ENCODE data around the gene MYH10.

Gene MYH10

DNA sequence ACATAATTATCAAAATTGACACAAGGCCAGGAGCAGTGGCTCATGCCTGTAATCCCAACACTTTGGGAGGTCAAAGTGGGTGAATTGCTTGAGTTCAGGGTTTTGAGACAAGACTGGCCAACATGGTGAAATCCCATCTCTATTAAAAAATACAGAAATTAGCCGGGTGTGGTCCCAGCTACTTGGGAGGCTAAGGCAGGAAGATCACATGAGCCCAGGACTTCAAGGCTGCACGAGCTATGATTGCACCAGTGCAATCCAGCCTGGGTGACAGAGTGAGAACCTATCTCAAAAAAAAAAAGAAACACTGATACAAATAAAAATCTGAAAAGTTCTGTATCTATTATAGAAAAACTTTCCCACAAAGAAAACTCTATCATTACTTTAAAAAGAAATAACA is 15.5 kb downstream of the MYH10 start:
- DNase-seq (ENCODE audit: insufficient read length, low spot score) (no peak), FAIRE-seq (no peak)
- TF ChIP-seq PAX5 (IDR thresholded peaks at IDR 0.05; ENCODE audit: insufficient read depth, low read length, severe bottlenecking) (no peak), TAF1 (IDR thresholded peaks at IDR 0.05; ENCODE audit: low read depth, low read length) (no peak), POLR2AphosphoS5 (IDR thresholded peaks at IDR 0.05; ENCODE audit: low read depth, low read length) (no peak), POLR2A (IDR thresholded peaks at IDR 0.05; ENCODE audit: low read depth, low read length) (no peak), POU2F2 (IDR thresholded peaks at IDR 0.05; ENCODE audit: low read depth, low read length) (no peak), SPI1 (IDR thresholded peaks at IDR 0.05; ENCODE audit: low read depth, low read length) (no peak)

DNA sequence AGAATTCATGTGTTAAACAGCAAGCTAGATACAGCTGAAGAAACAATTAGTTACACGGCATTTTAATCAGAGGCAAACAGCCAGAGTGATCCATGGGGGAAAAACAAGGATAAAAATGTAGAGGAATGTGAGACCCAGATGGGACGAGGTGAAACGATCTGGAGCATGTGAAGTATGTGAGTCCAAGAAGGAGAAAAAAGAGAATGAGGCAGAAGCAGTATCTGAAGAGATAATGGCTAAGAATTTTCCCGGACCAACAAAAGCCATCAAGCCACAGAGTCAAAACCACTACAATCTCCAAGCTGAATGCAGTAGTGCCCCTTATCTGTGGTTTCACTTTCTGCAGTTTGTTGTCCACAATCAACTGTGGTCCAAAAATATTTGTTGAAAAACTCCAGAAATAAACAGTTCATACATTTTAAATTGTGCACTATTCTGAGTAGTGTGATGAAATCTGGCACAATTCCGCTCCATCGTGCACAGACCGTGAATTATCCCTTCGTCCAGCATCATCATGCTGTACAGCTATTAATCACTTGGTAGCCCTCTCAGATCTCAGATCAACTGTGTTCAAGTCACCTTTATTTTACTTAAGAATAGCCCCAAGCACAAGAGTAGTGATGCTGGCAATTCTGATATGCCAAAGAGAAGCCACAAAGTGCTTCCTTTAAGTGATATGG is 18.8 kb downstream of the MYH10 start:
- DNase-seq (ENCODE audit: insufficient read length, low spot score) = no peak
- peak; percentile 50 for FAIRE-seq
- TF ChIP-seq POU2F2 (IDR thresholded peaks at IDR 0.05; ENCODE audit: low read depth, low read length) = no peak
- no peak for TF ChIP-seq TAF1 (IDR thresholded peaks at IDR 0.05; ENCODE audit: low read depth, low read length)
- TF ChIP-seq POLR2AphosphoS5 (IDR thresholded peaks at IDR 0.05; ENCODE audit: low read depth, low read length) = no peak
- TF ChIP-seq SPI1 (IDR thresholded peaks at IDR 0.05; ENCODE audit: low read depth, low read length) = no peak
- no peak for TF ChIP-seq POLR2A (IDR thresholded peaks at IDR 0.05; ENCODE audit: low read depth, low read length)
- TF ChIP-seq PAX5 (IDR thresholded peaks at IDR 0.05; ENCODE audit: insufficient read depth, low read length, severe bottlenecking) = no peak

DNA sequence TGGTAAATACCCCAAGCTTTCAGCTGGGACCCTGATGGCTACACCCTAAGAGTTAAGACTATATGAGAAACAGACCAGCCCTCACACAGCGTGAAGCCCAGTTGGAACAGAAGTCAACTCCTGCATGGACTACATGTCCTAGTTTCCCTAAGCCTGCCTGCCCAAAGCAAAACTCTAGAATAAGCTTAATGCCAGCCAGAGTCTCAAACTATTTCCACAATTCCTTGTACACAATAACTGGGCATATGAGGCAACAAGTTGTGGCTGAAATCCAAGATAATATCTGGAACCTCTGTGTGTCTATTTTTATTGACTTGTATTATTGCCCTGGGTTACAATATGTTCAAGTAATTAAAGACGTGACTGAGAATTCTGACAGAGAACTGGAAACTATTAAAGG is 19.4 kb downstream of the MYH10 start:
- no peak for DNase-seq (ENCODE audit: insufficient read length, low spot score)
- TF ChIP-seq PAX5 (IDR thresholded peaks at IDR 0.05; ENCODE audit: insufficient read depth, low read length, severe bottlenecking) = no peak
- no peak for TF ChIP-seq POLR2AphosphoS5 (IDR thresholded peaks at IDR 0.05; ENCODE audit: low read depth, low read length)
- TF ChIP-seq TAF1 (IDR thresholded peaks at IDR 0.05; ENCODE audit: low read depth, low read length) = no peak
- TF ChIP-seq SPI1 (IDR thresholded peaks at IDR 0.05; ENCODE audit: low read depth, low read length) = no peak
- TF ChIP-seq POLR2A (IDR thresholded peaks at IDR 0.05; ENCODE audit: low read depth, low read length) = no peak
- no peak for TF ChIP-seq POU2F2 (IDR thresholded peaks at IDR 0.05; ENCODE audit: low read depth, low read length)
- no peak for FAIRE-seq

DNA sequence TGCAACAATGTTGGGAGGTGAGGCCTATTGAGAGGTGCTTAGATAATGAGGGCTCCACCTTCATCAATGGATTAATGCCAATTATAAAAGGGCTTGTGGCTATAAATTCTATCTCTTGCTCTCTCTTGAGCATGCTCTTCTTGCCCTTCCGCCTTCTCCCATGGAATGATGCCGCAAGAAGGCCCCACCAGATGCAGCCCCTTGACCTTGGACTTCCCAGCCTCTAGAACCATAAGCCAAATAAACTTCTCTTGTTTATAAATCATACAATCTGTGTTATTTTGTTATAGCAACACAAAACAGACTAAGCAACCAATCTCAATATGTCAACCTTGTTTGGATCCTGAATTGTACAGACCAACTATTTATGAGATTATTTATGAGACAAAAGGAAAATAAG is 20.0 kb downstream of the MYH10 start:
- TF ChIP-seq POLR2AphosphoS5 (IDR thresholded peaks at IDR 0.05; ENCODE audit: low read depth, low read length) (no peak), TAF1 (IDR thresholded peaks at IDR 0.05; ENCODE audit: low read depth, low read length) (no peak), POU2F2 (IDR thresholded peaks at IDR 0.05; ENCODE audit: low read depth, low read length) (no peak), SPI1 (IDR thresholded peaks at IDR 0.05; ENCODE audit: low read depth, low read length) (no peak), POLR2A (IDR thresholded peaks at IDR 0.05; ENCODE audit: low read depth, low read length) (no peak), PAX5 (IDR thresholded peaks at IDR 0.05; ENCODE audit: insufficient read depth, low read length, severe bottlenecking) (no peak)
- DNase-seq (ENCODE audit: insufficient read length, low spot score) = no peak
- no peak for FAIRE-seq

DNA sequence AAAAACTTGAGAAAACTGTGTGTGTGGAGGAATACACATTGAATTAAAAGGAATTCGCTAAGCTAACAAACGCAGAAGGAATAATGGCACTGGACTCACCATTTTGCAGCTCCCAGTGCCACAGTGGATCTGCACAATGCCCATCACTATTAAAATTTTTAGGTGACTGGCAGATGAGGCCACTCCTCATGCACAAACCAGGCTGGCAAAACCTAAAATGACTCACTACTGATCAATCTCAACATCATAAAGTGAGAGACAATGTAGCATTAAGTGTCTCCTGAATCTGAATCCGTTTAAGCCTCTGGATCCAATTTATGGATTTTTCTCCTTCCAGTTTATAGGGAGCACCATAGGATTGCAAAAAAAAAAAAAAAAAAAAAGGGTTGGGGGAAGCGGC is 20.6 kb downstream of the MYH10 start:
- FAIRE-seq (no peak), DNase-seq (ENCODE audit: insufficient read length, low spot score) (no peak)
- TF ChIP-seq POLR2A (IDR thresholded peaks at IDR 0.05; ENCODE audit: low read depth, low read length) = no peak
- TF ChIP-seq POLR2AphosphoS5 (IDR thresholded peaks at IDR 0.05; ENCODE audit: low read depth, low read length) = no peak
- no peak for TF ChIP-seq PAX5 (IDR thresholded peaks at IDR 0.05; ENCODE audit: insufficient read depth, low read length, severe bottlenecking)
- no peak for TF ChIP-seq POU2F2 (IDR thresholded peaks at IDR 0.05; ENCODE audit: low read depth, low read length)
- TF ChIP-seq TAF1 (IDR thresholded peaks at IDR 0.05; ENCODE audit: low read depth, low read length) = no peak
- TF ChIP-seq SPI1 (IDR thresholded peaks at IDR 0.05; ENCODE audit: low read depth, low read length) = no peak

DNA sequence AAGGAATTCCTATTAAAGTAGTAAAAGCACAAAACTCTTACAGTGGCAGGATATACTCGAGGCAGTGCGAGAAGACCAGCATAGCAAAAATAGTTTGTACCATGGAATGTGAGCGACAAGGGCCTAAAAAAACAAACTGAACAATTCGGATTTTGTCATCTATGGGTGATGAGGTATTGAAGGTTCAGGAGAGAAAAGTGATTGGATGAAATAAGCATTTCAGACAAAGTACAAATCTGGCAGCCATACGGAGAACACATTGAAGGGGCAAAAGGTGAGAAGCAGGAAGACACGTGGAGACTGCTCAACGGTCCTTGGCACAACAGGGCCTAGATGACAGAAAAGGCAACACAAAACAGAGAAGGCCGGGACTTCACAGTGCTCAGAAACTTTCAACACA is 22.5 kb downstream of the MYH10 start:
- FAIRE-seq (no peak), DNase-seq (ENCODE audit: insufficient read length, low spot score) (no peak)
- no peak for TF ChIP-seq SPI1 (IDR thresholded peaks at IDR 0.05; ENCODE audit: low read depth, low read length)
- TF ChIP-seq TAF1 (IDR thresholded peaks at IDR 0.05; ENCODE audit: low read depth, low read length) = no peak
- TF ChIP-seq POLR2AphosphoS5 (IDR thresholded peaks at IDR 0.05; ENCODE audit: low read depth, low read length) = no peak
- TF ChIP-seq POLR2A (IDR thresholded peaks at IDR 0.05; ENCODE audit: low read depth, low read length) = no peak
- TF ChIP-seq POU2F2 (IDR thresholded peaks at IDR 0.05; ENCODE audit: low read depth, low read length) = no peak
- TF ChIP-seq PAX5 (IDR thresholded peaks at IDR 0.05; ENCODE audit: insufficient read depth, low read length, severe bottlenecking) = no peak

DNA sequence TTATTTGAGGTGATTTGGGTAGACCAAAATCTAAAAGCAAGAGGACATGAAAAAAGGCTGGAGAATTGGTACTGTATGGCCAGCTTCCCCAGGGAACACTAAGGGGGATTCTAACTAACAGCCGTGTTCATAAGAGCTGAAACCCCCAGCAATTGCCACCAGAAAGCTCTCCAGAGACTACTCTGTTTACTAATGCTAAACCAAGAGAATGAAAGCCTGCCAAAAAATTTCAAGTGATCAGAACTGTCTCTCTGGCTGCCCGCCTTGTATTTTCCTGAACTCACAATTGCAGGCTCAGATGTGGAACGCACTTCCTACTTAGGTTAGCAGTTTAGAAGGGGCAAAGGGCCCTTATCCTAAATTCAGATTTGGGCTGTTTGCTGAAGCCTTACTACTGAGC is 24.1 kb downstream of the MYH10 start:
- TF ChIP-seq PAX5 (IDR thresholded peaks at IDR 0.05; ENCODE audit: insufficient read depth, low read length, severe bottlenecking) (no peak), POLR2A (IDR thresholded peaks at IDR 0.05; ENCODE audit: low read depth, low read length) (no peak), SPI1 (IDR thresholded peaks at IDR 0.05; ENCODE audit: low read depth, low read length) (no peak)
- FAIRE-seq (no peak), DNase-seq (ENCODE audit: insufficient read length, low spot score) (no peak)

DNA sequence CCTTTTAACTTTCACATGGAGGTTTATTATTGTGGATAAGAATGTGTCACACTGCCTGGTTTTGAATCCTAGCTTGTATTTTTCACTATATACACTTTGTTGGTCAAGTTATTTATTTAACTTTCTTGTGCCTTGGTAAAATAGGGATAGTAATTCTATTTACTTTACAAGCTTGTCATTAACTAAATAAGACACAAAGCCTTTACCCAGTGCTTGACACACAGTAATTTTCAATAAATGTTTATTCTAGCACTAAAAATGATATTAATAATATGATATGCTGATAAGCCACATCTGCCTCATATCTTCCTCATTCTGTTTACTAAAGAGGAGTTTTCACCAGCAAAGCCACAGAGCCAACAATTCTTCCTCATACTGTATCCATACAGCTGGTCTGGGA is 27.8 kb downstream of the MYH10 start:
- FAIRE-seq = no peak
- TF ChIP-seq SPI1 (IDR thresholded peaks at IDR 0.05; ENCODE audit: low read depth, low read length) = no peak
- no peak for TF ChIP-seq PAX5 (IDR thresholded peaks at IDR 0.05; ENCODE audit: insufficient read depth, low read length, severe bottlenecking)
- TF ChIP-seq POLR2AphosphoS5 (IDR thresholded peaks at IDR 0.05; ENCODE audit: low read depth, low read length) = no peak
- TF ChIP-seq POU2F2 (IDR thresholded peaks at IDR 0.05; ENCODE audit: low read depth, low read length) = no peak
- TF ChIP-seq TAF1 (IDR thresholded peaks at IDR 0.05; ENCODE audit: low read depth, low read length) = no peak
- no peak for TF ChIP-seq POLR2A (IDR thresholded peaks at IDR 0.05; ENCODE audit: low read depth, low read length)

DNA sequence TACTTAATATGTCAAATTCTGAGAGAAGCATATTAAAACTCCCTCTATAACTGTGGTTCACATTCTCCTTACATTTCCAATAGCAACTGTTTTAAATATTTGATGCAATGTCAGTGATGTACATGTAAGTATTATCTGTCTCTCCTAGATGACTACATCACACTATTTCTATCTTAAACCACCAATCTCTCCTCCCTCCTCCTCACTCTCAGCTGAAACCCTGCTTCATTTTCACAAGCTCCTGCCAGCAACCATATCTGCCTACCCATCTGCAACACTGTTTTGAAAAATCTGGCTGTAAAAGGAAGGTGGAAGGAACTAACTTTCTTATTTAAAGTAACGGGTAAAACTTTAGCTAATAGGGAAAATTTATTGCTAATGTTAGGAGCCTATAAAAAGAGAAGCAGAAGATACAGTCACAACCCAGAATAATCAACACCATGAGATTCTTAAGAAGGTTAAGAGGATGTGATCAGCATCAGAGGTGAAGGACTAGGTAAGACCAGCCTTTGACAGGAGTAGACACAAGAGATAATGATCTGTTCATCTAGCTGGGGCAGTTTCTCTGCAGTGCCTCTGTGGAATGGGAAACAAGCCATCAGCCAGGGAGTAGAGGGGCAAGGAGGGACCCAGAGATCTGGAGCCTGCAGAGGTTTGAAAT is 31.0 kb downstream of the MYH10 start:
- no peak for DNase-seq (ENCODE audit: insufficient read length, low spot score)
- no peak for TF ChIP-seq SPI1 (IDR thresholded peaks at IDR 0.05; ENCODE audit: low read depth, low read length)
- no peak for TF ChIP-seq PAX5 (IDR thresholded peaks at IDR 0.05; ENCODE audit: insufficient read depth, low read length, severe bottlenecking)
- no peak for TF ChIP-seq POLR2AphosphoS5 (IDR thresholded peaks at IDR 0.05; ENCODE audit: low read depth, low read length)
- TF ChIP-seq TAF1 (IDR thresholded peaks at IDR 0.05; ENCODE audit: low read depth, low read length) = no peak
- TF ChIP-seq POU2F2 (IDR thresholded peaks at IDR 0.05; ENCODE audit: low read depth, low read length) = no peak
- TF ChIP-seq POLR2A (IDR thresholded peaks at IDR 0.05; ENCODE audit: low read depth, low read length) = no peak
- peak; percentile 82 for FAIRE-seq

More for the DNA sequence above, 27.8 kb downstream of the MYH10 start:
- no peak for DNase-seq (ENCODE audit: insufficient read length, low spot score)

All from GM12891 (cell line).